Central memory CD8-positive, alpha-beta T cell (primary cell): Measurements from ENCODE around the gene REX1BD.

Experiments used
- ATAC-seq: fragments of 150-1000 bp; cut with Tn5 transposase; replicated peaks from 2 replicates; pipeline ENCODE4 v1.10.0; 2022; ENCODE audit warnings: mild to moderate bottlenecking, moderate FRiP score, moderate number of reproducible peaks; ENCODE audit not compliant: poor library complexity, severe bottlenecking; ENCODE audit errors: extremely low read depth
- DNase-seq, 2 donors: peaks; one replicate each; pipeline ENCODE4 v3.0.0; 2021; ENCODE audit warnings: low spot score in 2 of 2
- H3K27ac Mint-ChIP-seq: one replicate; pipeline ENCODE4 v1.8.0; 2022; ENCODE audit warnings: low read depth, mild to moderate bottlenecking, moderate library complexity, mixed read lengths
- H3K27me3 Mint-ChIP-seq: one replicate; pipeline ENCODE4 v1.8.0; 2022; ENCODE audit warnings: mixed read lengths
- H3K36me3 Mint-ChIP-seq: one replicate; pipeline ENCODE4 v1.8.0; 2022; ENCODE audit warnings: mild to moderate bottlenecking, moderate library complexity, mixed read lengths; ENCODE audit not compliant: insufficient read depth
- H3K4me1 Mint-ChIP-seq: one replicate; pipeline ENCODE4 v1.8.0; 2022; ENCODE audit warnings: mixed read lengths
- H3K4me3 Mint-ChIP-seq: one replicate; pipeline ENCODE4 v1.8.0; 2022; ENCODE audit warnings: mild to moderate bottlenecking, moderate library complexity, mixed read lengths
- H3K9me3 Mint-ChIP-seq: one replicate; pipeline ENCODE4 v1.8.0; 2022; ENCODE audit warnings: mixed read lengths

The REX1BD gene

DNA sequence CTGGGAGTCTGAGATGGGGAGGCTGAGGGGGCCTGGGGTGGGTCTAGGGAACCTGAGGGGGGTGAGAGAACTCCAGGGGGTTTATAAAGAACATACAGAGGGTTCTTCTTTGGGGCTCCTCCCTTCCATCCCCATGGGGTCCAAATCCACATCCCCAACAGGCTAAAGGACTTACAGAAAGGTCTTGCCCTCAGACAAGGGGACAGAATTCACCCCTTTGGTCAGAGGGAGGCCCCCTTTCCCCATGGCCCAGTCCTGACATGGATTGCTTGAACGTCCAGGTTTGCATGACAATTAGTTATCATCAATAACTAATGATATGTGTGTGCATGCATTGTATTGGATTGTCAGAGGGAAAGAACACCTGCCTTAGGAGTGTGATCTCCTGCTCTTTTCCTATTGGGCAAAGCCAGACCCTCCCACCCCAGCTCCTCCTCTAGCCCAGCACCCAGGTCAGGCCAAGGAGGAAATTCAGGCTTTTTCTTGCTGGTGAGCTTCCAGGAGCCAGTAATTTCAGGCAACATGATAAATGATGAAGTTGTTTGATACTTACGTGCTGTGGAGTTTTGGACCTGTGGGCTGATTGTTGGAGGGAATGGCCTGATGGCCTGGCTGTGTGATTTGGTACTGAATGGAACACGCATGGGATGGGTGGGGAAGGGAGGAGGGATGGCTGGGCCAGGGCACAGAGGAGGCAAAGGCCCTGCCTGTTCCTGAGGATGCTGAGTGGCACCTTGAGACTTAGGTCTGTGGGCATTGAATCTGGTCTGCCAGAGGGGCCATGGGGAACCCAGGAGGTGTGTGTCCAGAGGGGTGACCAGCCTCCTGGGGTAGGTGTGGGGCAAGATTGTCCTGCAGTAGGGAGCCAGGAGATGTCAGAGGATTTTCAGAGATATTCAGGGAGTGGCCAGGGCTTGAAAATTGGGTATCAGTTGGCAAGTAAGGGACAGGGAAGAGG lies 49.4 kb downstream of the REX1BD start:
- DNase-seq = no peak
- H3K27me3 Mint-ChIP-seq = peaks cover 9% of the 10 kb centered on the region
- H3K27ac Mint-ChIP-seq = peak overlapping the region; percentile 91
- H3K36me3 Mint-ChIP-seq = peaks cover 12% of the 10 kb centered on the region
- peaks cover 31% of the 10 kb centered on the region for H3K4me1 Mint-ChIP-seq
- peak overlapping the region; percentile 83 for H3K4me3 Mint-ChIP-seq
- no peak for ATAC-seq
- no peaks in the 10 kb centered on the region for H3K9me3 Mint-ChIP-seq

DNA sequence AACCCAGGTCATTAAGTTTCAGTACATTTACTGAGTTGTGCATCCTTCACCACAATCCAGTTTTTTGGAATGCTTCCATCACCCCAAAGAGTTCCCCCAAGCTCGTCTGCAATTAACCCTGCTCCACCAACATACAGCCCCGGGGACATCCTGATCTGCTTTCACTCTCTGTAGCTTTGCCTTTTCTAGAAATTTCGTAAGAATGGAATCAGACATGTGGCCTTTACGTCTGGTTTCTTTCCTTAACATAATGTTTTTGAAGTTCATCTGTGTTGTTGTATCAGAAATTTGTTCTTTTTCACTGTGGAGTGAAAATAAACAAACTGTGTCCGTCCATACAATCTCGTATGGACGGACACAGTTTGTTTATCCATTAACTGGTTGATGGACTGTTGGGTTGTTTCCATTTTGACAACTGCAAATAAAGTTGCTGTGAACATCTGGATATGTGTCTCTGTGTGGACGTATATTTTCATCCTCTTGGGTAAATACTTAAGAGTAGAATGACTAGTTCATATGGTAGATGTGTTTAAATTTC lies 51.2 kb downstream of the REX1BD start:
- Mint-ChIP-seq H3K4me1 (peaks cover 31% of the 10 kb centered on the region), H3K4me3 (no peak overlapping the region), H3K27ac (no peak overlapping the region)

More for the DNA sequence above, 51.2 kb downstream of the REX1BD start:
- H3K9me3 Mint-ChIP-seq = no peaks in the 10 kb centered on the region
- H3K36me3 Mint-ChIP-seq = peaks cover 12% of the 10 kb centered on the region
- no peaks in the 10 kb centered on the region for H3K27me3 Mint-ChIP-seq
- DNase-seq (no peak), ATAC-seq (no peak)
